ENCODE results near the gene P4HTM.
"Not testable (repeated sequence)": the region's sequence is repeated elsewhere in the genome, so short reads cannot be mapped to it uniquely, and the experiment has no call there.

Gene P4HTM

GRCh38 chr3:49007771-49008528 is 17.9 kb downstream of the P4HTM start:
- DNase-seq (ENCODE audit: low spot score), result peak; percentile 92

GRCh38 chr3:49008627-49009026 is 18.6 kb downstream of the P4HTM start:
- not testable (repeated sequence) for DNase-seq (ENCODE audit: low spot score)

GRCh38 chr3:49009396-49009795 is 19.4 kb downstream of the P4HTM start:
- DNase-seq (ENCODE audit: low spot score), result no peak

- no peak for DNase-seq (ENCODE audit: low spot score)
Measured at GRCh38 chr3:49012441-49013017, 22.5 kb downstream of the P4HTM start.

GRCh38 chr3:49013113-49013737 is 23.2 kb downstream of the P4HTM start:
- DNase-seq (ENCODE audit: low spot score), result no peak

- peak; percentile 61 for DNase-seq (ENCODE audit: low spot score)
Measured at GRCh38 chr3:49013738-49014660, 24.0 kb downstream of the P4HTM start.

- DNase-seq (ENCODE audit: low spot score), result no peak
Measured at GRCh38 chr3:49015072-49015471, 25.0 kb downstream of the P4HTM start.

GRCh38 chr3:49015765-49016164 is 25.7 kb downstream of the P4HTM start:
- no peak for DNase-seq (ENCODE audit: low spot score)

- no peak for DNase-seq (ENCODE audit: low spot score)
Measured at GRCh38 chr3:49016414-49017228, 26.6 kb downstream of the P4HTM start.

GRCh38 chr3:49017229-49017970 is 27.4 kb downstream of the P4HTM start:
- no peak for DNase-seq (ENCODE audit: low spot score)

GRCh38 chr3:49017971-49018706 is 28.1 kb downstream of the P4HTM start, which contains the start of gene DALRD3:
DALRD3 (minus strand) TSS chr3:49018580; CDS start chr3:49018564, 16 bp downstream.
- peak; percentile 77 for DNase-seq (ENCODE audit: low spot score)

- DNase-seq (ENCODE audit: low spot score), result no peak
Measured at GRCh38 chr3:49018707-49019006, 28.6 kb downstream of the P4HTM start.

GRCh38 chr3:49019941-49020329 is 29.9 kb downstream of the P4HTM start:
- DNase-seq (ENCODE audit: low spot score), result no peak

GRCh38 chr3:49020330-49021212 is 30.5 kb downstream of the P4HTM start:
- peak; percentile 72 for DNase-seq (ENCODE audit: low spot score)

GRCh38 chr3:49021213-49021812 is 31.3 kb downstream of the P4HTM start:
- peak; percentile 94 for DNase-seq (ENCODE audit: low spot score)

GRCh38 chr3:49021813-49022687 is 32.0 kb downstream of the P4HTM start, which contains the start of gene NDUFAF3:
NDUFAF3 (plus strand) TSS chr3:49022121; CDS start chr3:49022145, 24 bp downstream.
- DNase-seq (ENCODE audit: low spot score), result peak; percentile 91

GRCh38 chr3:49022688-49023171 is 32.7 kb downstream of the P4HTM start:
- no peak for DNase-seq (ENCODE audit: low spot score)
